HepG2 (cell line): Measurements from ENCODE around the gene SEPTIN2. TPM values are rescaled to one million over a fixed set of nuclear protein-coding genes. Genes with fewer than 3 reads are reported as not detected.
A peak's percentile ranks its signal among the peaks of the same experiment; 100 is the strongest.

Experiments used
- ASH2L ChIP-seq: fragments of 300-600, 200-600 bp; sonication (generic); IDR thresholded peaks from 2 replicates; pipeline ENCODE4 v1.7.0; 2017; ENCODE audit warnings: low read depth, mild to moderate bottlenecking, moderate library complexity, mixed read lengths, low read length; ENCODE audit not compliant: insufficient read length
- CC2D1A ChIP-seq: sonication (generic); formaldehyde crosslinking; IDR thresholded peaks from 2 replicates; pipeline ENCODE4 v1.8.1; 2023; ENCODE audit warnings: mild to moderate bottlenecking, missing genetic modification reagents
- FOXK1 ChIP-seq: sonication (generic); formaldehyde crosslinking; IDR thresholded peaks from 2 replicates; pipeline ENCODE4 v1.4.0; 2020; ENCODE audit warnings: low read depth, missing genetic modification reagents, borderline replicate concordance
- JDP2 ChIP-seq: sonication (generic); formaldehyde crosslinking; IDR thresholded peaks from 2 replicates; pipeline ENCODE4 v1.8.1; 2022; ENCODE audit warnings: missing genetic modification reagents, borderline replicate concordance
- KDM1A ChIP-seq: IDR thresholded peaks from 2 replicates; pipeline ENCODE4 v1.6.1; 2016; ENCODE audit warnings: missing compliant biosample characterization
- NFE2L2 ChIP-seq: fragments of 150-350 bp; IDR thresholded peaks from 2 replicates; pipeline ENCODE4 v1.6.1; 2014; ENCODE audit warnings: low read length
- SCMH1 ChIP-seq: sonication (generic); formaldehyde crosslinking; IDR thresholded peaks from 2 replicates; pipeline ENCODE4 v1.9.0; 2021; ENCODE audit warnings: missing genetic modification reagents, mild to moderate bottlenecking, borderline replicate concordance
- TBX2 ChIP-seq: sonication (generic); formaldehyde crosslinking; IDR thresholded peaks from 2 replicates; pipeline ENCODE4 v1.5.0; 2020; ENCODE audit warnings: missing genetic modification reagents, mild to moderate bottlenecking, borderline replicate concordance
- ZC3H13 ChIP-seq: sonication (generic); formaldehyde crosslinking; IDR thresholded peaks from 2 replicates; pipeline ENCODE4 v1.8.1; 2023; ENCODE audit warnings: mild to moderate bottlenecking, missing genetic modification reagents, moderate library complexity
- ZNF292 ChIP-seq: sonication (generic); formaldehyde crosslinking; IDR thresholded peaks from 2 replicates; pipeline ENCODE4 v1.8.1; 2022; ENCODE audit warnings: mild to moderate bottlenecking, low read depth, missing genetic modification reagents, borderline replicate concordance
- ZNF333 ChIP-seq: sonication (generic); formaldehyde crosslinking; IDR thresholded peaks from 2 replicates; pipeline ENCODE4 v1.4.0; 2020; ENCODE audit warnings: mild to moderate bottlenecking, missing genetic modification reagents, borderline replicate concordance
- ZNF354B ChIP-seq: sonication (generic); formaldehyde crosslinking; IDR thresholded peaks from 2 replicates; pipeline ENCODE4 v1.8.0; 2022; ENCODE audit warnings: mild to moderate bottlenecking, missing genetic modification reagents
- polyA plus RNA-seq, 8 experiments: library from polyadenylated mRNA; depleted of rRNA in 3 of 8; stranded (reverse) in 7 of 8; unstranded in 1 of 8; fragments of >200 nt; fragmentation: Illumina TruSeq in 4 of 8; extraction: Trizol in 4 of 8; gene quantifications; 2 replicates each; pipeline versions ENCODE4 v1.2.1 to v1.2.3, GENCODE V29; 2011 to 2016; ENCODE audit warnings: low read depth in 4 of 8, missing spikeins in 1 of 8, mixed read lengths in 1 of 8; ENCODE audit not compliant: insufficient read depth in 1 of 8
- total RNA-seq, 5 experiments: library from RNA; depleted of rRNA; stranded (reverse); fragments of >200 nt; fragmentation: Illumina TruSeq; extraction: Trizol; gene quantifications; 2 replicates each; pipeline ENCODE4 v1.2.3, GENCODE V29; 2016; ENCODE audit warnings: low read depth in 1 of 5
- TF ChIP-seq, protein P1 (sequence below): sonication (generic); formaldehyde crosslinking; IDR thresholded peaks from 2 replicates; pipeline ENCODE4 v1.5.1; 2020; ENCODE audit warnings: mild to moderate bottlenecking, missing genetic modification reagents, borderline replicate concordance
- TF ChIP-seq, protein P2 (sequence below): sonication (generic); formaldehyde crosslinking; IDR thresholded peaks from 2 replicates; pipeline ENCODE4 v1.4.0; 2020; ENCODE audit warnings: missing genetic modification reagents
- TF ChIP-seq, protein P3 (sequence below): sonication (generic); formaldehyde crosslinking; IDR thresholded peaks from 2 replicates; pipeline ENCODE4 v1.8.0; 2022; ENCODE audit warnings: mild to moderate bottlenecking, missing genetic modification reagents, borderline replicate concordance
- TF ChIP-seq, protein P4 (sequence below): sonication (generic); formaldehyde crosslinking; IDR thresholded peaks from 2 replicates; pipeline ENCODE4 v1.4.0; 2020; ENCODE audit warnings: missing genetic modification reagents, borderline replicate concordance

Gene SEPTIN2
- total and polyA plus RNA-seq, 2 of the 13 experiments (the other 11 are each of a cell fraction or from before 2014, with no cell fraction given) = 493 to 733 TPM

DNA sequence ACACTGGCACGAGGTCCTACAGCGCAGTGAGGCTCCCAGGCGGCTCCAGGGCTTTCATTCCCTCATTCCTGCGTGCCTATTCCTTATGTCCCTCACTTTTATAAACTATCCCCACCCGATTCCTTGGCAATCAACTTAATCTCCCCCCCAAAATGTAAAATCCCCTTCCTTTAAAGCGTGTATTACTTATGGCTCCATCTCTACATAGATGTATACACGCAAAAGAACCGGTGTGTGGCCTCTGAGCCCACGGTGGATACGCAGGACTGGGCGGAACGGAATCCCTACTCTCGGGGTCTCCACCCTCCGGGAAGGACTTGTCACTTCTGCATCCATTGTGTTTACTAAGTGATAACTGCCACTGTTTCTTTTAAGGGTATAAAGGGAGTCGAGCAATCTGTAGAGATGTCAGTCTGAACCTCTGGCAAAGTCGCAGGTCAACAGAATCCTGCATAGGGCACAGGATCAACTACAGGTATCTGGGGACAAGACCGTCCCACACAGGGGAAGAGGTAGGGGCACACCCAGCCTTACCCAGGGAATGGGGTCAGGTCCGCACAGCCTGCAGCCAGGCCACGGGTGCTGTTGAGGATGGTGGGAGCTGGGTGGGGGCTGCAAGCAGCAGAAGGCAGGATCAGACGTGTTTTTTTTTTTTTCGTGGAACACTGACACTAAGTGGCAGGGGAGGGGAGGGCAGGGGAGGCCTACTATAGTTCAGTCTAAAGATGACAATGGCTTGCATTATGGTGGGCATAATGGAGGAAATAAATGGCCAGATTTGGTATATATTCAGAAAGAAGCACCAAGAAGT, 42.3 kb upstream of the SEPTIN2 start (continued):
- TF ChIP-seq ZNF333 (CRISPR knock-in tag) (no peak), ASH2L (no peak), TBX2 (CRISPR knock-in tag) (no peak), FOXK1 (CRISPR knock-in tag) (no peak), JDP2 (CRISPR knock-in tag) (no peak), NFE2L2 (no peak), SCMH1 (CRISPR knock-in tag) (no peak), ZNF292 (0 out of 2 replicates have a peak, but pooled peaks have one; percentile 18), CC2D1A (CRISPR knock-in tag) (no peak), ZC3H13 (CRISPR knock-in tag) (no peak), KDM1A (CRISPR knock-in tag) (no peak), ZNF354B (no peak)
- TF ChIP-seq, protein P1, sequence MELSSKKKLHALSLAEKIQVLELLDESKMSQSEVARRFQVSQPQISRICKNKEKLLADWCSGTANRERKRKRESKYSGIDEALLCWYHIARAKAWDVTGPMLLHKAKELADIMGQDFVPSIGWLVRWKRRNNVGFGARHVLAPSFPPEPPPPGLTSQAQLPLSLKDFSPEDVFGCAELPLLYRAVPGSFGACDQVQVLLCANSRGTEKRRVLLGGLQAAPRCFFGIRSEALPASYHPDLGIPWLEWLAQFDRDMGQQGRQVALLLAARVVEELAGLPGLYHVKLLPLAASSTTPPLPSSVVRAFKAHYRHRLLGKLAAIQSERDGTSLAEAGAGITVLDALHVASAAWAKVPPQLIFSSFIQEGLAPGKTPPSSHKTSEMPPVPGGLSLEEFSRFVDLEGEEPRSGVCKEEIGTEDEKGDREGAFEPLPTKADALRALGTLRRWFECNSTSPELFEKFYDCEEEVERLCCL (CRISPR knock-in tag) = no peak
- TF ChIP-seq, protein P2, sequence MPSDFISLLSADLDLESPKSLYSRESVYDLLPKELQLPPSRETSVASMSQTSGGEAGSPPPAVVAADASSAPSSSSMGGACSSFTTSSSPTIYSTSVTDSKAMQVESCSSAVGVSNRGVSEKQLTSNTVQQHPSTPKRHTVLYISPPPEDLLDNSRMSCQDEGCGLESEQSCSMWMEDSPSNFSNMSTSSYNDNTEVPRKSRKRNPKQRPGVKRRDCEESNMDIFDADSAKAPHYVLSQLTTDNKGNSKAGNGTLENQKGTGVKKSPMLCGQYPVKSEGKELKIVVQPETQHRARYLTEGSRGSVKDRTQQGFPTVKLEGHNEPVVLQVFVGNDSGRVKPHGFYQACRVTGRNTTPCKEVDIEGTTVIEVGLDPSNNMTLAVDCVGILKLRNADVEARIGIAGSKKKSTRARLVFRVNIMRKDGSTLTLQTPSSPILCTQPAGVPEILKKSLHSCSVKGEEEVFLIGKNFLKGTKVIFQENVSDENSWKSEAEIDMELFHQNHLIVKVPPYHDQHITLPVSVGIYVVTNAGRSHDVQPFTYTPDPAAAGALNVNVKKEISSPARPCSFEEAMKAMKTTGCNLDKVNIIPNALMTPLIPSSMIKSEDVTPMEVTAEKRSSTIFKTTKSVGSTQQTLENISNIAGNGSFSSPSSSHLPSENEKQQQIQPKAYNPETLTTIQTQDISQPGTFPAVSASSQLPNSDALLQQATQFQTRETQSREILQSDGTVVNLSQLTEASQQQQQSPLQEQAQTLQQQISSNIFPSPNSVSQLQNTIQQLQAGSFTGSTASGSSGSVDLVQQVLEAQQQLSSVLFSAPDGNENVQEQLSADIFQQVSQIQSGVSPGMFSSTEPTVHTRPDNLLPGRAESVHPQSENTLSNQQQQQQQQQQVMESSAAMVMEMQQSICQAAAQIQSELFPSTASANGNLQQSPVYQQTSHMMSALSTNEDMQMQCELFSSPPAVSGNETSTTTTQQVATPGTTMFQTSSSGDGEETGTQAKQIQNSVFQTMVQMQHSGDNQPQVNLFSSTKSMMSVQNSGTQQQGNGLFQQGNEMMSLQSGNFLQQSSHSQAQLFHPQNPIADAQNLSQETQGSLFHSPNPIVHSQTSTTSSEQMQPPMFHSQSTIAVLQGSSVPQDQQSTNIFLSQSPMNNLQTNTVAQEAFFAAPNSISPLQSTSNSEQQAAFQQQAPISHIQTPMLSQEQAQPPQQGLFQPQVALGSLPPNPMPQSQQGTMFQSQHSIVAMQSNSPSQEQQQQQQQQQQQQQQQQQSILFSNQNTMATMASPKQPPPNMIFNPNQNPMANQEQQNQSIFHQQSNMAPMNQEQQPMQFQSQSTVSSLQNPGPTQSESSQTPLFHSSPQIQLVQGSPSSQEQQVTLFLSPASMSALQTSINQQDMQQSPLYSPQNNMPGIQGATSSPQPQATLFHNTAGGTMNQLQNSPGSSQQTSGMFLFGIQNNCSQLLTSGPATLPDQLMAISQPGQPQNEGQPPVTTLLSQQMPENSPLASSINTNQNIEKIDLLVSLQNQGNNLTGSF = no peak
- TF ChIP-seq, protein P3, sequence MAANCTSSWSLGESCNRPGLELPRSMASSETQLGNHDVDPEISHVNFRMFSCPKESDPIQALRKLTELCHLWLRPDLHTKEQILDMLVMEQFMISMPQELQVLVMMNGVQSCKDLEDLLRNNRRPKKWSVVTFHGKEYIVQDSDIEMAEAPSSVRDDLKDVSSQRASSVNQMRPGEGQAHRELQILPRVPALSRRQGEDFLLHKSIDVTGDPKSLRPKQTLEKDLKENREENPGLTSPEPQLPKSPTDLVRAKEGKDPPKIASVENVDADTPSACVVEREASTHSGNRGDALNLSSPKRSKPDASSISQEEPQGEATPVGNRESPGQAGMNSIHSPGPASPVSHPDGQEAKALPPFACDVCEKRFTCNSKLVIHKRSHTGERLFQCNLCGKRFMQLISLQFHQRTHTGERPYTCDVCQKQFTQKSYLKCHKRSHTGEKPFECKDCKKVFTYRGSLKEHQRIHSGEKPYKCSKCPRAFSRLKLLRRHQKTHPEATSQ (CRISPR knock-in tag) = no peak
- TF ChIP-seq, protein P4, sequence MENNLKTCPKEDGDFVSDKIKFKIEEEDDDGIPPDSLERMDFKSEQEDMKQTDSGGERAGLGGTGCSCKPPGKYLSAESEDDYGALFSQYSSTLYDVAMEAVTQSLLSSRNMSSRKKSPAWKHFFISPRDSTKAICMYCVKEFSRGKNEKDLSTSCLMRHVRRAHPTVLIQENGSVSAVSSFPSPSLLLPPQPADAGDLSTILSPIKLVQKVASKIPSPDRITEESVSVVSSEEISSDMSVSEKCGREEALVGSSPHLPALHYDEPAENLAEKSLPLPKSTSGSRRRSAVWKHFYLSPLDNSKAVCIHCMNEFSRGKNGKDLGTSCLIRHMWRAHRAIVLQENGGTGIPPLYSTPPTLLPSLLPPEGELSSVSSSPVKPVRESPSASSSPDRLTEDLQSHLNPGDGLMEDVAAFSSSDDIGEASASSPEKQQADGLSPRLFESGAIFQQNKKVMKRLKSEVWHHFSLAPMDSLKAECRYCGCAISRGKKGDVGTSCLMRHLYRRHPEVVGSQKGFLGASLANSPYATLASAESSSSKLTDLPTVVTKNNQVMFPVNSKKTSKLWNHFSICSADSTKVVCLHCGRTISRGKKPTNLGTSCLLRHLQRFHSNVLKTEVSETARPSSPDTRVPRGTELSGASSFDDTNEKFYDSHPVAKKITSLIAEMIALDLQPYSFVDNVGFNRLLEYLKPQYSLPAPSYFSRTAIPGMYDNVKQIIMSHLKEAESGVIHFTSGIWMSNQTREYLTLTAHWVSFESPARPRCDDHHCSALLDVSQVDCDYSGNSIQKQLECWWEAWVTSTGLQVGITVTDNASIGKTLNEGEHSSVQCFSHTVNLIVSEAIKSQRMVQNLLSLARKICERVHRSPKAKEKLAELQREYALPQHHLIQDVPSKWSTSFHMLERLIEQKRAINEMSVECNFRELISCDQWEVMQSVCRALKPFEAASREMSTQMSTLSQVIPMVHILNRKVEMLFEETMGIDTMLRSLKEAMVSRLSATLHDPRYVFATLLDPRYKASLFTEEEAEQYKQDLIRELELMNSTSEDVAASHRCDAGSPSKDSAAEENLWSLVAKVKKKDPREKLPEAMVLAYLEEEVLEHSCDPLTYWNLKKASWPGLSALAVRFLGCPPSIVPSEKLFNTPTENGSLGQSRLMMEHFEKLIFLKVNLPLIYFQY (CRISPR knock-in tag) = no peak
